PC-9 (cell line): ENCODE results near the gene MTO1. TPM values are rescaled to one million over a fixed set of nuclear protein-coding genes. Genes with fewer than 3 reads are reported as not detected.

Experiments used
- BruUV-seq: library from RNA; stranded (reverse); fragments of 400-500 nt; replicated peaks from 2 replicates; lab custom pipeline; 2021; lab: Mats Ljungman, UMichigan
- CTCF ChIA-PET: fragments of 300-600 bp; sonication (Branson Sonifier 250); formaldehyde crosslinking; loops from one replicate; lab custom pipeline; 2022; ENCODE audit warnings: antibody characterized with exemption; lab: Charles Lee
- POLR2A ChIA-PET: fragments of 300-600 bp; sonication (Branson Sonifier 250); formaldehyde crosslinking; loops from one replicate; lab custom pipeline; 2022; ENCODE audit warnings: antibody characterized with exemption; ENCODE audit not compliant: unreplicated experiment; lab: Charles Lee
- DNase-seq, 2 experiments: peaks; one replicate each; pipeline versions ENCODE4 v3.0.0 to v3.0.0-alpha.2; 2015 to 2022; ENCODE audit warnings: mixed read lengths in 1 of 2
- H2AFZ ChIP-seq: fragments of 200-600 bp; sonication (generic); 2 replicates; pipeline ENCODE4 v1.8.1; 2017; ENCODE audit warnings: antibody characterized with exemption
- H3F3A ChIP-seq: fragments of 200-600 bp; sonication (generic); 2 replicates; pipeline ENCODE4 v1.8.1; 2017; ENCODE audit warnings: antibody characterized with exemption, mild to moderate bottlenecking, low read depth; ENCODE audit not compliant: insufficient read depth
- H3K27ac ChIP-seq: fragments of 200-600 bp; sonication (generic); 2 replicates; pipeline ENCODE4 v1.6.1; 2016; ENCODE audit warnings: mixed run types
- H3K27me3 ChIP-seq: fragments of 200-600 bp; sonication (generic); 2 replicates; pipeline ENCODE4 v1.6.1; 2016; ENCODE audit warnings: low read depth, mixed run types; ENCODE audit not compliant: insufficient read depth
- H3K36me3 ChIP-seq: fragments of 200-600 bp; sonication (generic); 2 replicates; pipeline ENCODE4 v1.6.1; 2016; ENCODE audit warnings: low read depth, mixed run types
- H3K4me1 ChIP-seq: fragments of 200-600 bp; sonication (generic); replicated peaks from 2 replicates; pipeline ENCODE4 v1.6.1; 2016; ENCODE audit warnings: mixed run types; ENCODE audit not compliant: insufficient read depth
- H3K4me2 ChIP-seq: fragments of 200-600 bp; sonication (generic); 2 replicates; pipeline ENCODE4 v1.6.1; 2017; ENCODE audit warnings: mixed run types
- H3K4me3 ChIP-seq: fragments of 200-600 bp; sonication (generic); 2 replicates; pipeline ENCODE4 v1.6.1; 2016; ENCODE audit warnings: mixed run types
- H3K79me2 ChIP-seq: fragments of 200-600 bp; sonication (generic); 2 replicates; pipeline ENCODE4 v1.6.1; 2017; ENCODE audit warnings: low read depth, mixed run types
- H3K9me2 ChIP-seq: fragments of 200-600 bp; sonication (generic); 2 replicates; pipeline ENCODE4 v1.8.1; 2017; ENCODE audit warnings: mild to moderate bottlenecking; ENCODE audit not compliant: insufficient read depth
- H3K9me3 ChIP-seq: fragments of 200-600 bp; sonication (generic); 2 replicates; pipeline ENCODE4 v1.8.1; 2016; ENCODE audit warnings: low read depth; ENCODE audit not compliant: insufficient read depth
- H4K20me1 ChIP-seq: fragments of 200-600 bp; sonication (generic); 2 replicates; pipeline ENCODE4 v1.8.1; 2017; ENCODE audit not compliant: insufficient read depth
- CTCF ChIP-seq: fragments of 200-600 bp; sonication (generic); conservative IDR thresholded peaks from 2 replicates; pipeline ENCODE4 v1.6.1; 2017; ENCODE audit warnings: mixed run types, antibody characterized with exemption, mild to moderate bottlenecking, moderate library complexity
- EZH2 ChIP-seq: fragments of 200-600 bp; sonication (generic); IDR thresholded peaks from 2 replicates; pipeline ENCODE4 v1.8.0; 2017; ENCODE audit warnings: antibody characterized with exemption, low read depth
- intact Hi-C: fragments of 100-400 bp; cut with micrococcal nuclease; formaldehyde crosslinking; loops from one replicate; pipeline ENCODE4 v1.10.0; 2022; ENCODE audit not compliant: unreplicated experiment
- total RNA-seq: library from RNA; stranded (reverse); gene quantifications from 2 replicates; pipeline ENCODE4 v1.2.3, GENCODE V29; 2021

The MTO1 gene
- total RNA-seq, 1 experiment from 2014 or later, result 27.2 TPM

GRCh38 chr6:73471686-73472290 lies 10.3 kb downstream of the MTO1 start:
- H3K27ac ChIP-seq, result no peak overlapping the region
- H3K27me3 ChIP-seq, result no peaks in the 10 kb centered on the region
- H3K9me2 ChIP-seq, result no peaks in the 10 kb centered on the region
- H3F3A ChIP-seq, result no peaks in the 10 kb centered on the region; the same call in 1 of the 2 replicates
- no TSS peak for BruUV-seq
- no peak for TF ChIP-seq EZH2
- TF ChIP-seq CTCF, result no peak
- CTCF ChIA-PET, result no interaction called here
- intact Hi-C loops, result no loop called here
- no peaks in the 10 kb centered on the region for H4K20me1 ChIP-seq
- H3K79me2 ChIP-seq, result no peaks in the 10 kb centered on the region
- H3K4me2 ChIP-seq, result no peak overlapping the region
- H3K36me3 ChIP-seq, result peaks cover 8% of the 10 kb centered on the region
- H2AFZ ChIP-seq, result no peak overlapping the region
- no peak for DNase-seq
- H3K4me3 ChIP-seq, result no peak overlapping the region
- no peaks in the 10 kb centered on the region for H3K9me3 ChIP-seq
- POLR2A ChIA-PET, result no interaction called here
- H3K4me1 ChIP-seq, result no peaks in the 10 kb centered on the region

DNA sequence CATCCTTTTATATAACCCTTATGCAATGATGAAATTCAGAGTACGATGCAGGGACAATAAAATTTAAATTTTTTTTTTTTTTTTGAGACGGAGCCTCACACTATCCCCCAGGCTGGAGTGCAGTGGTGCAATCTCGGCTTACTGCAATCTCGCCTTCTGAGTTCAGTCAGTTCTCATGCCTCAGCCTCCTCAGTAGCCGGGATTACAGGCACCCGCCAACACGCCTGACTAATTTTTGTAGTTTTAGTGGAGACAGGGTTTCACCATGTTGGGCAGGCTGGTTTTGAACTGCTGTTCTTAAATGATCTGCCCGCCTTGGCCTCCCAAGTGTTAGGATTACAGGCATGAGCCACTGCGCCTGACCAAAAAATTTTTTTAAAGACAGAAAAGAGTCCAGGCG lies 15.2 kb downstream of the MTO1 start:
- TF ChIP-seq EZH2 (no peak), CTCF (no peak)
- DNase-seq, result no peak
- Histone ChIP-seq H3K27me3 (no peaks in the 10 kb centered on the region), H3K79me2 (no peaks in the 10 kb centered on the region), H4K20me1 (no peaks in the 10 kb centered on the region), H2AFZ (no peak overlapping the region), H3K27ac (no peak overlapping the region), H3K4me3 (no peak overlapping the region), H3K4me1 (no peaks in the 10 kb centered on the region), H3K36me3 (peaks cover 25% of the 10 kb centered on the region), H3F3A (no peaks in the 10 kb centered on the region), H3K9me2 (no peaks in the 10 kb centered on the region), H3K4me2 (no peak overlapping the region), H3K9me3 (no peaks in the 10 kb centered on the region)
- POLR2A ChIA-PET, result interaction anchor here (0.6 kb wide), 1 partner anchor 37 kb away, joined by 3 read pairs; no protein-coding TSS in a partner anchor
- intact Hi-C loops, result no loop called here
- CTCF ChIA-PET, result no interaction called here
- no TSS peak for BruUV-seq

- Histone ChIP-seq H2AFZ (no peak overlapping the region), H3K27me3 (no peaks in the 10 kb centered on the region), H3K4me1 (no peaks in the 10 kb centered on the region), H4K20me1 (no peaks in the 10 kb centered on the region), H3K4me3 (no peak overlapping the region), H3K9me3 (no peaks in the 10 kb centered on the region), H3K36me3 (peaks cover 28% of the 10 kb centered on the region), H3K4me2 (no peak overlapping the region), H3K9me2 (no peaks in the 10 kb centered on the region), H3K79me2 (no peaks in the 10 kb centered on the region), H3F3A (no peaks in the 10 kb centered on the region), H3K27ac (no peak overlapping the region)
- no TSS peak for BruUV-seq
- no peak for DNase-seq
- TF ChIP-seq CTCF (no peak), EZH2 (no peak)
- ChIA-PET CTCF (no interaction called here), POLR2A (no interaction called here)
- intact Hi-C loops, result no loop called here
These were observed 15.9 kb downstream of the MTO1 start for GRCh38 chr6:73477407-73477806.
